Activated B cell treated with CpG ODN at 0.5 μM for 24 hours (primary cell): ENCODE results near the gene UPF1. TPM values are rescaled to one million over a fixed set of nuclear protein-coding genes. Genes with fewer than 3 reads are reported as not detected.

Experiments used
- ATAC-seq: fragments of 200-7000 bp; cut with Tn5 transposase; one replicate; pipeline ENCODE4 v1.10.0; 2021; ENCODE audit warnings: low read depth, mild to moderate bottlenecking, moderate library complexity
- CTCF ChIA-PET: fragments of 350-600 bp; sonication (Branson Sonifier 250); formaldehyde crosslinking; loops from one replicate; lab custom pipeline; 2021; ENCODE audit warnings: antibody characterized with exemption; lab: Charles Lee
- POLR2A ChIA-PET: fragments of 350-600 bp; sonication (Branson Sonifier 250); formaldehyde crosslinking; loops from one replicate; lab custom pipeline; 2021; ENCODE audit warnings: antibody characterized with exemption; lab: Charles Lee
- DNase-seq: peaks from one replicate; pipeline ENCODE4 v3.0.0; 2022
- H3K27ac Mint-ChIP-seq: one replicate; pipeline ENCODE4 v1.8.0; 2020; ENCODE audit warnings: mixed read lengths
- H3K27me3 Mint-ChIP-seq: one replicate; pipeline ENCODE4 v1.8.0; 2021; ENCODE audit warnings: mixed read lengths
- H3K36me3 Mint-ChIP-seq: one replicate; pipeline ENCODE4 v1.8.0; 2021; ENCODE audit warnings: low read depth, mixed read lengths
- H3K4me1 Mint-ChIP-seq: one replicate; pipeline ENCODE4 v1.8.0; 2021; ENCODE audit warnings: mixed read lengths
- H3K4me3 Mint-ChIP-seq: one replicate; pipeline ENCODE4 v1.8.0; 2020; ENCODE audit warnings: mild to moderate bottlenecking, mixed read lengths
- H3K9me3 Mint-ChIP-seq: one replicate; pipeline ENCODE4 v1.8.0; 2020; ENCODE audit warnings: mixed read lengths
- CTCF ChIP-seq: fragments of 200-600 bp; IDR thresholded peaks from one replicate; pipeline ENCODE4 v1.8.0; 2022; ENCODE audit warnings: antibody characterized with exemption, mild to moderate bottlenecking
- intact Hi-C: fragments of 100-400 bp; cut with micrococcal nuclease; formaldehyde crosslinking; loops from one replicate; pipeline ENCODE4 v1.15.1; 2024
- total RNA-seq: library from RNA; stranded (reverse); gene quantifications from 2 replicates; pipeline ENCODE4 v1.2.3, GENCODE V29; 2022

The UPF1 gene
- total RNA-seq, 1 donor from 2014 or later, result 107 TPM

GRCh38 chr19:18843960-18844359 lies 12.2 kb downstream of the UPF1 start:
- no peak for ATAC-seq
- H3K27me3 Mint-ChIP-seq, result no peaks in the 10 kb centered on the region

GRCh38 chr19:18844806-18845329 lies 13.1 kb downstream of the UPF1 start:
- intact Hi-C loops, result no loop called here
- peaks cover 87% of the 10 kb centered on the region for H3K4me1 Mint-ChIP-seq
- no peak for TF ChIP-seq CTCF
- DNase-seq, result no peak
- no peak overlapping the region for H3K4me3 Mint-ChIP-seq
- no peaks in the 10 kb centered on the region for H3K9me3 Mint-ChIP-seq
- no peak overlapping the region for H3K27ac Mint-ChIP-seq
- POLR2A ChIA-PET, result interaction anchor here (0.7 to 2.1 kb wide), 2 partner anchors 12 to 13 kb away, joined by 5 to 7 read pairs; partner anchors contain the start of gene UPF1
- peaks cover 44% of the 10 kb centered on the region for H3K36me3 Mint-ChIP-seq
- no peaks in the 10 kb centered on the region for H3K27me3 Mint-ChIP-seq
- no peak for ATAC-seq
- CTCF ChIA-PET, result interaction anchor here (1.2 to 1.3 kb wide), 2 partner anchors 14 to 394 kb away, joined by 3 read pairs; no protein-coding TSS in a partner anchor

More at GRCh38 chr19:18843960-18844359, 12.2 kb downstream of the UPF1 start:
- no peak for DNase-seq
- CTCF ChIA-PET, result interaction anchor here (1.1 to 1.5 kb wide), 3 partner anchors 12 to 393 kb away, joined by 3 to 6 read pairs (median 3); partner anchors contain the start of gene UPF1
- Mint-ChIP-seq H3K4me3 (no peak overlapping the region), H3K9me3 (no peaks in the 10 kb centered on the region), H3K36me3 (peaks cover 38% of the 10 kb centered on the region), H3K27ac (no peak overlapping the region), H3K4me1 (peaks cover 85% of the 10 kb centered on the region)
- TF ChIP-seq CTCF, result no peak
- POLR2A ChIA-PET, result interaction anchor here (0.6 to 2.1 kb wide), 2 partner anchors 11 to 20 kb away, joined by 3 to 7 read pairs; partner anchors contain the start of gene UPF1
- intact Hi-C loops, result no loop called here

- ATAC-seq (no peak), DNase-seq (no peak)
- Mint-ChIP-seq H3K36me3 (peaks cover 55% of the 10 kb centered on the region), H3K4me3 (no peak overlapping the region), H3K4me1 (peaks cover 84% of the 10 kb centered on the region), H3K9me3 (no peaks in the 10 kb centered on the region), H3K27me3 (no peaks in the 10 kb centered on the region), H3K27ac (peak overlapping the region; percentile 26)
- ChIA-PET CTCF (interaction anchor here (1.0 to 1.3 kb wide), 2 partner anchors 13 to 375 kb away, joined by 3 read pairs; no protein-coding TSS in a partner anchor), POLR2A (interaction anchor here (0.6 kb wide), 1 partner anchor 280 kb away, joined by 3 read pairs; no protein-coding TSS in a partner anchor)
- intact Hi-C loops, result no loop called here
- TF ChIP-seq CTCF, result no peak
Observed at GRCh38 chr19:18845961-18846360, 14.2 kb downstream of the UPF1 start.

GRCh38 chr19:18846862-18847548 lies 15.2 kb downstream of the UPF1 start:
- H3K27me3 Mint-ChIP-seq, result no peaks in the 10 kb centered on the region
- H3K9me3 Mint-ChIP-seq, result no peaks in the 10 kb centered on the region
- ChIA-PET POLR2A (interaction anchor here (0.5 to 1.6 kb wide), 9 partner anchors 8 to 567 kb away, joined by 3 to 6 read pairs (median 4); partner anchors contain the start of gene UPF1), CTCF (interaction anchor here (0.7 to 3.1 kb wide), 32 partner anchors 9 to 396 kb away, joined by 3 to 38 read pairs (median 4); partner anchors contain the start of genes COMP, COPE, DDX49 and ELL)
- H3K4me3 Mint-ChIP-seq, result no peak overlapping the region
- DNase-seq (peak; percentile 56), ATAC-seq (peak; percentile 77)
- H3K36me3 Mint-ChIP-seq, result peaks cover 64% of the 10 kb centered on the region
- peaks cover 75% of the 10 kb centered on the region for H3K4me1 Mint-ChIP-seq
- peak; percentile 35 for TF ChIP-seq CTCF
- intact Hi-C loops, result loop anchor here (1.0 kb wide), 4 partner anchors 253 to 396 kb away; no protein-coding TSS in a partner anchor
- peak overlapping the region; percentile 46 for H3K27ac Mint-ChIP-seq
